MM.1S (cell line): ENCODE measurements around the gene GLB1L2.

ENCODE experiments used
- DNase-seq: peaks from one replicate; pipeline ENCODE4 v3.0.0-alpha.2; 2015
- H2AFZ ChIP-seq: fragments of 300-600 bp; sonication (generic); 2 replicates; pipeline ENCODE4 v1.6.0; 2016; ENCODE audit warnings: antibody characterized with exemption, low read length
- H3F3A ChIP-seq: fragments of 300-600 bp; sonication (generic); 2 replicates; pipeline ENCODE4 v1.6.1; 2016; ENCODE audit warnings: mild to moderate bottlenecking, antibody characterized with exemption, low read length, moderate library complexity, mixed read lengths; ENCODE audit not compliant: insufficient read depth
- H3K27ac ChIP-seq: fragments of 300-600 bp; sonication (generic); 2 replicates; pipeline ENCODE4 v1.5.1; 2016; ENCODE audit warnings: mild to moderate bottlenecking, low read length
- H3K27me3 ChIP-seq: fragments of 300-600 bp; sonication (generic); replicated peaks from 2 replicates; pipeline ENCODE4 v1.6.0; 2016; ENCODE audit warnings: low read length; ENCODE audit not compliant: insufficient read depth
- H3K36me3 ChIP-seq: fragments of 300-600 bp; sonication (generic); replicated peaks from 2 replicates; pipeline ENCODE4 v1.6.1; 2016; ENCODE audit warnings: mild to moderate bottlenecking, low read length, mixed read lengths; ENCODE audit not compliant: insufficient read depth
- H3K4me1 ChIP-seq: fragments of 300-600 bp; sonication (generic); 2 replicates; pipeline ENCODE4 v1.6.1; 2016; ENCODE audit warnings: low read length, mixed read lengths
- H3K4me2 ChIP-seq: fragments of 300-600 bp; sonication (generic); 2 replicates; pipeline ENCODE4 v1.6.0; 2016; ENCODE audit warnings: low read depth, low read length
- H3K4me3 ChIP-seq: fragments of 300-600 bp; sonication (generic); 2 replicates; pipeline ENCODE4 v1.5.1; 2016; ENCODE audit warnings: low read length, mixed read lengths
- H3K79me2 ChIP-seq: fragments of 300-600 bp; sonication (generic); 2 replicates; pipeline ENCODE4 v1.6.1; 2016; ENCODE audit warnings: mixed run types, low read length, mixed read lengths
- H3K9ac ChIP-seq: fragments of 300-600 bp; sonication (generic); 2 replicates; pipeline ENCODE4 v1.6.1; 2016; ENCODE audit warnings: low read length, mixed read lengths
- H3K9me2 ChIP-seq: fragments of 300-600 bp; sonication (generic); replicated peaks from 2 replicates; pipeline ENCODE4 v1.6.1; 2016; ENCODE audit warnings: mild to moderate bottlenecking, low read length, mixed read lengths; ENCODE audit not compliant: insufficient read depth
- H3K9me3 ChIP-seq: fragments of 300-600 bp; sonication (generic); replicated peaks from 2 replicates; pipeline ENCODE4 v1.6.1; 2016; ENCODE audit warnings: mild to moderate bottlenecking, low read length, mixed read lengths; ENCODE audit not compliant: insufficient read depth
- H4K20me1 ChIP-seq: fragments of 300-600 bp; sonication (generic); 2 replicates; pipeline ENCODE4 v1.6.1; 2016; ENCODE audit warnings: mild to moderate bottlenecking, low read length, moderate library complexity, mixed read lengths; ENCODE audit not compliant: insufficient read depth
- CTCF ChIP-seq: fragments of 300-600 bp; sonication (generic); IDR thresholded peaks from 2 replicates; pipeline ENCODE4 v1.5.1; 2016; ENCODE audit warnings: antibody characterized with exemption, low read length, mixed read lengths
- EZH2 ChIP-seq: fragments of 300-600 bp; sonication (generic); optimal IDR thresholded peaks from 2 replicates; pipeline ENCODE3; 2017; ENCODE audit warnings: low read depth, mild to moderate bottlenecking, antibody characterized with exemption, low read length, mixed read lengths
- EZH2phosphoT487 ChIP-seq: fragments of 300-600 bp; sonication (generic); IDR thresholded peaks from 2 replicates; pipeline ENCODE4 v1.6.1; 2018; ENCODE audit warnings: antibody characterized with exemption, low read length

GLB1L2 gene

GRCh38 chr11:134410766-134411165, 79.0 kb downstream of the GLB1L2 start:
- no peaks in the 10 kb centered on the region for H3K36me3 ChIP-seq

GRCh38 chr11:134412203-134413042, 80.6 kb downstream of the GLB1L2 start, which contains the start of gene B3GAT1:
Gene B3GAT1, minus strand, starts transcription at chr11:134412242. Its CDS starts 24,583 bp downstream, at chr11:134387659.
- no peaks in the 10 kb centered on the region for H3K9me3 ChIP-seq
- no peak within 1 kb of the TSS for H2AFZ ChIP-seq
- no peaks in the 10 kb centered on the region for H4K20me1 ChIP-seq
- no peaks in the 10 kb centered on the region for H3K79me2 ChIP-seq
- no peaks in the 10 kb centered on the region for H3K27me3 ChIP-seq
- H3K36me3 ChIP-seq, result no peaks in the 10 kb centered on the region
- H3K9me2 ChIP-seq, result no peaks in the 10 kb centered on the region
- H3K27ac ChIP-seq, result no peak within 1 kb of the TSS
- no peak within 1 kb of the TSS for H3K9ac ChIP-seq
- H3K4me1 ChIP-seq, result no peaks in the 10 kb centered on the region
- no peak for TF ChIP-seq EZH2
- no peak for TF ChIP-seq CTCF
- no peak for TF ChIP-seq EZH2phosphoT487
- no peaks in the 10 kb centered on the region for H3F3A ChIP-seq
- no peak for DNase-seq
- H3K4me3 ChIP-seq, result no peak within 1 kb of the TSS
- no peak within 1 kb of the TSS for H3K4me2 ChIP-seq

More at GRCh38 chr11:134410766-134411165, 79.0 kb downstream of the GLB1L2 start:
- no peaks in the 10 kb centered on the region for H3K27me3 ChIP-seq
- no peaks in the 10 kb centered on the region for H3K79me2 ChIP-seq
- no peak for DNase-seq
- no peaks in the 10 kb centered on the region for H3K9me2 ChIP-seq
- H3K9ac ChIP-seq, result no peak overlapping the region
- H3K4me1 ChIP-seq, result no peaks in the 10 kb centered on the region
- H3K27ac ChIP-seq, result no peak overlapping the region
- no peaks in the 10 kb centered on the region for H4K20me1 ChIP-seq
- H3K4me2 ChIP-seq, result no peak overlapping the region
- no peak for TF ChIP-seq CTCF
- TF ChIP-seq EZH2, result no peak
- no peak for TF ChIP-seq EZH2phosphoT487
- no peaks in the 10 kb centered on the region for H3F3A ChIP-seq
- H3K9me3 ChIP-seq, result no peaks in the 10 kb centered on the region
- H3K4me3 ChIP-seq, result no peak overlapping the region
- H2AFZ ChIP-seq, result no peak overlapping the region

GRCh38 chr11:134413043-134413825, 81.4 kb downstream of the GLB1L2 start:
- Histone ChIP-seq H2AFZ (no peak overlapping the region), H3K79me2 (no peaks in the 10 kb centered on the region), H4K20me1 (no peaks in the 10 kb centered on the region), H3K9me3 (no peaks in the 10 kb centered on the region), H3K9me2 (no peaks in the 10 kb centered on the region), H3K4me3 (no peak overlapping the region), H3K27me3 (no peaks in the 10 kb centered on the region), H3K4me1 (no peaks in the 10 kb centered on the region), H3K9ac (no peak overlapping the region), H3F3A (no peaks in the 10 kb centered on the region), H3K27ac (no peak overlapping the region), H3K4me2 (no peak overlapping the region), H3K36me3 (no peaks in the 10 kb centered on the region)
- no peak for DNase-seq
- TF ChIP-seq EZH2, result no peak
- no peak for TF ChIP-seq CTCF
- TF ChIP-seq EZH2phosphoT487, result no peak
